IPS-NIHi7 (cell line): ENCODE data around the gene CMTM4.
A peak's percentile ranks its signal among the peaks of the same experiment; 100 is the strongest.

Experiments used
- DNase-seq: peaks from one replicate; pipeline ENCODE4 v3.0.0; 2012; ENCODE audit warnings: mixed read lengths; ENCODE audit errors: extremely low spot score

The CMTM4 gene

GRCh38 chr16:66696669-66697630 lies at the start of gene CMTM4:
Gene CMTM4, minus strand, starts transcription at chr16:66696743. Its CDS starts 218 bp downstream, at chr16:66696525.
- peak; percentile 96 for DNase-seq

GRCh38 chr16:66746048-66746447 lies 49.5 kb upstream of the CMTM4 start:
- DNase-seq, result no peak

GRCh38 chr16:66741950-66742808 lies 45.6 kb upstream of the CMTM4 start:
- DNase-seq, result no peak

- no peak for DNase-seq
Observed at GRCh38 chr16:66741169-66741900, 44.8 kb upstream of the CMTM4 start.

GRCh38 chr16:66740533-66740932 lies 44.0 kb upstream of the CMTM4 start:
- DNase-seq, result no peak

GRCh38 chr16:66740010-66740409 lies 43.5 kb upstream of the CMTM4 start:
- peak; percentile 79 for DNase-seq

GRCh38 chr16:66735891-66736290 lies 39.3 kb upstream of the CMTM4 start:
- no peak for DNase-seq

- DNase-seq, result no peak
Observed at GRCh38 chr16:66731101-66731500, 34.6 kb upstream of the CMTM4 start.

GRCh38 chr16:66728804-66729203 lies 32.3 kb upstream of the CMTM4 start:
- no peak for DNase-seq

- peak; percentile 70 for DNase-seq
Observed at GRCh38 chr16:66728117-66728787, 31.7 kb upstream of the CMTM4 start.

GRCh38 chr16:66720766-66721165 lies 24.2 kb upstream of the CMTM4 start:
- no peak for DNase-seq

- no peak for DNase-seq
Observed at GRCh38 chr16:66719246-66719645, 22.7 kb upstream of the CMTM4 start.

GRCh38 chr16:66717776-66718175 lies 21.2 kb upstream of the CMTM4 start:
- DNase-seq, result no peak

GRCh38 chr16:66717112-66717675 lies 20.7 kb upstream of the CMTM4 start:
- peak; percentile 83 for DNase-seq

- no peak for DNase-seq
Observed at GRCh38 chr16:66714654-66715307, 18.2 kb upstream of the CMTM4 start.

- no peak for DNase-seq
Observed at GRCh38 chr16:66714062-66714461, 17.5 kb upstream of the CMTM4 start.

GRCh38 chr16:66713076-66713475 lies 16.5 kb upstream of the CMTM4 start:
- no peak for DNase-seq

- no peak for DNase-seq
Observed at GRCh38 chr16:66712512-66712911, 16.0 kb upstream of the CMTM4 start.

- no peak for DNase-seq
Observed at GRCh38 chr16:66711581-66711980, 15.0 kb upstream of the CMTM4 start.

GRCh38 chr16:66706506-66706880 lies 9.9 kb upstream of the CMTM4 start:
- DNase-seq, result no peak
